Measurements from ENCODE around the gene RESP18.

Gene RESP18

GRCh38 chr2:219350710-219351221 is 18.2 kb upstream of the RESP18 start:
- DNase-seq (ENCODE audit: low read depth): no peak
- TF ChIP-seq CTCF (conservative IDR thresholded peaks at IDR 0.05; ENCODE audit: low read depth, low read length): no peak
- H3K4me3 ChIP-seq (ENCODE audit: low read length): no peak overlapping the region

GRCh38 chr2:219350215-219350614 is 17.7 kb upstream of the RESP18 start:
- H3K4me3 ChIP-seq (ENCODE audit: low read length): no peak overlapping the region
- no peak for TF ChIP-seq CTCF (conservative IDR thresholded peaks at IDR 0.05; ENCODE audit: low read depth, low read length)
- no peak for DNase-seq (ENCODE audit: low read depth)

- no peak for DNase-seq (ENCODE audit: low read depth)
- TF ChIP-seq CTCF (conservative IDR thresholded peaks at IDR 0.05; ENCODE audit: low read depth, low read length): no peak
- H3K4me3 ChIP-seq (ENCODE audit: low read length): no peak overlapping the region
These were observed 12.3 kb upstream of the RESP18 start for GRCh38 chr2:219344751-219345430.

GRCh38 chr2:219335373-219335786 is 2.8 kb upstream of the RESP18 start:
- no peak for TF ChIP-seq CTCF (conservative IDR thresholded peaks at IDR 0.05; ENCODE audit: low read depth, low read length)
- no peak overlapping the region for H3K4me3 ChIP-seq (ENCODE audit: low read length)
- DNase-seq (ENCODE audit: low read depth): peak; percentile 36

- no peak for DNase-seq (ENCODE audit: low read depth)
- no peak for TF ChIP-seq CTCF (conservative IDR thresholded peaks at IDR 0.05; ENCODE audit: low read depth, low read length)
- no peak overlapping the region for H3K4me3 ChIP-seq (ENCODE audit: low read length)
These were observed 1.5 kb upstream of the RESP18 start for GRCh38 chr2:219334076-219334475.

- no peak for DNase-seq (ENCODE audit: low read depth)
- TF ChIP-seq CTCF (conservative IDR thresholded peaks at IDR 0.05; ENCODE audit: low read depth, low read length): no peak
These were observed 857 bp downstream of the RESP18 start for GRCh38 chr2:219331560-219332213.

GRCh38 chr2:219327719-219328118 is 4.8 kb downstream of the RESP18 start:
- H3K4me3 ChIP-seq (ENCODE audit: low read length): no peak overlapping the region
- no peak for DNase-seq (ENCODE audit: low read depth)
- TF ChIP-seq CTCF (conservative IDR thresholded peaks at IDR 0.05; ENCODE audit: low read depth, low read length): no peak

More at GRCh38 chr2:219331560-219332213, 857 bp downstream of the RESP18 start:
- no peak overlapping the region for H3K4me3 ChIP-seq (ENCODE audit: low read length)

Measured in retinal pigment epithelial cell (primary cell).